IMR-90 (cell line): ENCODE data around the gene KIAA0825. TPM values are rescaled to one million over a fixed set of nuclear protein-coding genes. Genes with fewer than 3 reads are reported as not detected.

ENCODE experiments used
- ATAC-seq: fragments of 200-7000 bp; cut with Tn5 transposase; 2 replicates; pipeline ENCODE4 v1.9.1; 2020; ENCODE audit warnings: low read depth, mild to moderate bottlenecking, moderate library complexity
- BruUV-seq: library from RNA; stranded (reverse); fragments of 400-500 nt; replicated peaks from 2 replicates; lab custom pipeline; 2021; lab: Mats Ljungman, UMichigan
- CTCF ChIA-PET: fragments of 300-600 bp; formaldehyde crosslinking; extraction: SDS; loops from one replicate; lab custom pipeline; 2021; ENCODE audit warnings: antibody characterized with exemption; lab: Yijun Ruan, JAX
- POLR2A ChIA-PET: fragments of 300-600 bp; sonication (Branson Sonifier 250); formaldehyde crosslinking; loops from one replicate; lab custom pipeline; 2022; ENCODE audit warnings: antibody characterized with exemption; ENCODE audit not compliant: unreplicated experiment; lab: Charles Lee
- DNase-seq: peaks from one replicate; pipeline ENCODE4 v3.0.0; 2013
- H2AFZ ChIP-seq: replicated peaks from 2 replicates; pipeline ENCODE3; 2013; ENCODE audit warnings: low read length, mild to moderate bottlenecking; ENCODE audit not compliant: poor library complexity
- H2AK5ac ChIP-seq: 2 replicates; pipeline ENCODE4 v1.6.1; 2013; ENCODE audit warnings: low read depth, low read length, inconsistent platforms
- H2AK9ac ChIP-seq: replicated peaks from 2 replicates; pipeline ENCODE3; 2013; ENCODE audit warnings: mild to moderate bottlenecking, low read depth, low read length, moderate library complexity; ENCODE audit not compliant: poor library complexity
- H2BK120ac ChIP-seq: 2 replicates; pipeline ENCODE4 v1.6.1; 2013; ENCODE audit warnings: low read depth, low read length, inconsistent platforms
- H2BK15ac ChIP-seq: 3 replicates; pipeline ENCODE4 v1.6.1; 2013; ENCODE audit warnings: low read depth, low read length, inconsistent platforms
- H2BK20ac ChIP-seq: 2 replicates; pipeline ENCODE4 v1.6.1; 2013; ENCODE audit warnings: low read depth, mild to moderate bottlenecking, inconsistent platforms, low read length, moderate library complexity
- H2BK5ac ChIP-seq: 2 replicates; pipeline ENCODE4 v1.6.1; 2013; ENCODE audit warnings: mild to moderate bottlenecking, low read depth, low read length, inconsistent platforms; ENCODE audit not compliant: poor library complexity, severe bottlenecking
- H3K14ac ChIP-seq: replicated peaks from 2 replicates; pipeline ENCODE4 v1.6.1; 2013; ENCODE audit warnings: low read depth, low read length, inconsistent platforms
- H3K18ac ChIP-seq: 2 replicates; pipeline ENCODE4 v1.6.1; 2013; ENCODE audit warnings: low read depth, low read length, control low read depth
- H3K23ac ChIP-seq: 2 replicates; pipeline ENCODE4 v1.6.1; 2013; ENCODE audit warnings: low read depth, low read length, inconsistent platforms
- H3K27ac ChIP-seq: 2 replicates; pipeline ENCODE4 v1.5.1; 2013; ENCODE audit warnings: mild to moderate bottlenecking, control low read depth, low read length; ENCODE audit not compliant: insufficient read depth
- H3K27me3 ChIP-seq: 2 replicates; pipeline ENCODE4 v1.6.1; 2013; ENCODE audit warnings: low read length; ENCODE audit not compliant: control insufficient read depth, insufficient read depth
- H3K36me3 ChIP-seq: 2 replicates; pipeline ENCODE4 v1.6.1; 2013; ENCODE audit warnings: low read length, mixed read lengths; ENCODE audit not compliant: control insufficient read depth, insufficient read depth
- H3K4ac ChIP-seq: 2 replicates; pipeline ENCODE4 v1.6.1; 2013; ENCODE audit warnings: low read depth, low read length, inconsistent platforms
- H3K4me1 ChIP-seq: 2 replicates; pipeline ENCODE4 v1.6.1; 2013; ENCODE audit warnings: low read length, mixed read lengths; ENCODE audit not compliant: control insufficient read depth, insufficient read depth
- H3K4me2 ChIP-seq: 2 replicates; pipeline ENCODE4 v1.6.1; 2013; ENCODE audit warnings: low read depth, mild to moderate bottlenecking, control low read depth, low read length, moderate library complexity
- H3K4me3 ChIP-seq: 2 replicates; pipeline ENCODE4 v1.5.1; 2013; ENCODE audit warnings: low read depth, mild to moderate bottlenecking, control low read depth, low read length, moderate library complexity; ENCODE audit not compliant: insufficient read depth
- H3K56ac ChIP-seq: 2 replicates; pipeline ENCODE4 v1.6.1; 2013; ENCODE audit warnings: low read length, inconsistent platforms; ENCODE audit not compliant: insufficient read depth; ENCODE audit errors: extremely low read depth
- H3K79me1 ChIP-seq, 2 experiments: 2 replicates each; pipeline ENCODE4 v1.6.1; 2013; ENCODE audit warnings: low read length in 2 of 2, inconsistent platforms in 1 of 2, low read depth in 1 of 2
- H3K9ac ChIP-seq: 2 replicates; pipeline ENCODE4 v1.6.1; 2013; ENCODE audit warnings: low read depth, low read length, control low read depth
- H3K9me1 ChIP-seq: 2 replicates; pipeline ENCODE4 v1.6.1; 2013; ENCODE audit warnings: low read length, inconsistent platforms; ENCODE audit not compliant: insufficient read depth
- H3K9me3 ChIP-seq: 2 replicates; pipeline ENCODE4 v1.6.1; 2013; ENCODE audit warnings: low read length; ENCODE audit not compliant: control insufficient read depth, insufficient read depth
- H4K20me1 ChIP-seq: 2 replicates; pipeline ENCODE4 v1.6.1; 2013; ENCODE audit warnings: low read length, inconsistent platforms; ENCODE audit not compliant: insufficient read depth
- H4K5ac ChIP-seq: 2 replicates; pipeline ENCODE4 v1.6.1; 2013; ENCODE audit warnings: mild to moderate bottlenecking, low read depth, low read length, control low read depth
- H4K8ac ChIP-seq, 2 experiments: 2 replicates each; pipeline ENCODE4 v1.6.1; 2013; ENCODE audit warnings: low read depth in 2 of 2, low read length in 2 of 2, control low read depth in 1 of 2, inconsistent platforms in 1 of 2
- H4K91ac ChIP-seq: 2 replicates; pipeline ENCODE4 v1.6.1; 2013; ENCODE audit warnings: low read depth, low read length, inconsistent platforms; ENCODE audit not compliant: insufficient read depth
- BHLHE40 ChIP-seq: fragments of 150-350 bp; IDR thresholded peaks from 2 replicates; pipeline ENCODE4 v1.6.1; 2016; ENCODE audit warnings: mild to moderate bottlenecking, low read depth, low read length
- CHD1 ChIP-seq: IDR thresholded peaks from 2 replicates; pipeline ENCODE4 v1.6.1; 2012; ENCODE audit warnings: low read depth, low read length, improper control_type of control experiment
- FOS ChIP-seq: fragments of 150-350 bp; IDR thresholded peaks from 2 replicates; pipeline ENCODE4 v1.6.1; 2016; ENCODE audit warnings: low read depth, low read length
- MAFK ChIP-seq: IDR thresholded peaks from 2 replicates; pipeline ENCODE4 v1.6.1; 2012; ENCODE audit warnings: low read depth, low read length, improper control_type of control experiment
- MAZ ChIP-seq: IDR thresholded peaks from 2 replicates; pipeline ENCODE4 v1.6.1; 2012; ENCODE audit warnings: low read depth, mild to moderate bottlenecking, low read length, improper control_type of control experiment, moderate library complexity, borderline replicate concordance
- NFE2L2 ChIP-seq: fragments of 150-350 bp; IDR thresholded peaks from 2 replicates; pipeline ENCODE4 v1.6.1; 2016; ENCODE audit warnings: low read depth, mild to moderate bottlenecking, low read length
- RAD21 ChIP-seq: IDR thresholded peaks from 2 replicates; pipeline ENCODE4 v1.6.1; 2012; ENCODE audit warnings: low read length, improper control_type of control experiment
- RCOR1 ChIP-seq: IDR thresholded peaks from 2 replicates; pipeline ENCODE4 v1.6.1; 2012; ENCODE audit warnings: mild to moderate bottlenecking, low read length, improper control_type of control experiment; ENCODE audit not compliant: insufficient replicate concordance
- RFX5 ChIP-seq: IDR thresholded peaks from 2 replicates; pipeline ENCODE4 v1.8.0; 2012; ENCODE audit warnings: low read depth, mild to moderate bottlenecking, low read length, moderate library complexity
- WGBS, 2 experiments: methylation state at CpG; one replicate each; pipeline versions ENCODE4 v1.1.5 to v1.1.7; 2013; ENCODE audit warnings: missing lambda C conversion rate in 2 of 2; ENCODE audit not compliant: insufficient read length in 1 of 2; ENCODE audit errors: extremely low coverage in 2 of 2; 5-methylcytosine and 5-hydroxymethylcytosine counted together
- dilution Hi-C: fragments of 300-500 bp; cut with HindIII; formaldehyde crosslinking; loops from one replicate; pipeline ENCODE4 v1.14.3; 2018; ENCODE audit warnings: low sequenced_read_pairs; ENCODE audit not compliant: unreplicated experiment
- in situ Hi-C: fragments of 300-500 bp; cut with MboI; formaldehyde crosslinking; loops from 3 replicates; pipeline ENCODE4 v1.14.3; 2019; ENCODE audit warnings: low sequenced_read_pairs, inconsistent platforms, mixed read lengths
- intact Hi-C: fragments of 100-400 bp; cut with micrococcal nuclease; formaldehyde crosslinking; loops from 2 replicates; pipeline ENCODE4 v1.10.0; 2022
- polyA plus RNA-seq, 3 experiments: library from polyadenylated mRNA; depleted of rRNA; stranded (reverse); fragments of >200 nt; gene quantifications; 2 replicates each; pipeline ENCODE4 v1.2.3, GENCODE V29; 2012; ENCODE audit warnings: low replicate concordance in 1 of 3
- total RNA-seq: library from RNA; depleted of rRNA; stranded (reverse); fragments of >200 nt; gene quantifications from 2 replicates; pipeline ENCODE4 v1.2.3, GENCODE V29; 2012
- TF ChIP-seq, protein P1 (sequence below): fragments of 150-350 bp; IDR thresholded peaks from 2 replicates; pipeline ENCODE4 v1.6.1; 2017; ENCODE audit warnings: mild to moderate bottlenecking, antibody characterized with exemption, low read length, low read depth
- TF ChIP-seq, protein P2 (sequence below): fragments of 150-350 bp; IDR thresholded peaks from 2 replicates; pipeline ENCODE4 v1.6.1; 2016; ENCODE audit warnings: low read depth, mild to moderate bottlenecking, low read length, moderate library complexity, borderline replicate concordance

The KIAA0825 gene
- total and polyA plus RNA-seq, 2 of the 4 experiments (the other 2 are of a cell fraction): 0.46 to 1.8 TPM

DNA sequence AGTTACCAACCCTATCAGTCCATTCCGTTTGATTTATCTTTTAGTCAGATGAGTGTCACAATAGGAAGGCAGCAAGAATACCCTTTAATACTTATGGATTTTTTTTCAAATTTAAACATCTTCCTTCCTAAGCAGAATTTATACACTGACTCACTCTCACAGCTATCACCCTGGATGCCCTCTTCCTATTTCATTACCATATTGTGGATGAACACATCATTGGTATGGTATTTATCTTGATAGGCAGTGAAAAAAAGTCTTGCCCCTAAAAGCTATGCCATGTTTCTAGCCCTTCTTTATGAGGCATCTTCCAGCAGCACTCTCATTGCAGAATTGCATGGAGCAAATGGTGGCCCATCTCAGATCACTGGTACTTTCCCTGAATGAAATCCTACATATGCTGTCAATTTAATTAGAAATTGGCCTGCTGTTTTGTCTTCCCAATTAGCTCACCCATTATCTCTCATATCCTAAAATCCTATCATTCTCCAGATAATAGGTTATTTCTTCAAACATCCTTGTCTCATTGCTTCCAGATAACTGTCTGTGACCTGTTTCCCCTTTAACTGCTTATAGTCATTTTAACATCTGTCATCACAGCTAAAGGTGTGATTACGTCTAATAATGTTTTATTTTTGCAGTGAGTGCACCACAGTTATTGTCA, 443.5 kb downstream of the KIAA0825 start:
- Histone ChIP-seq H3K9ac (no peak overlapping the region), H4K8ac (no peak overlapping the region; a peak in 1 of 4 replicates), H3K14ac (no peak overlapping the region), H3K4me2 (no peak overlapping the region), H2BK20ac (no peak overlapping the region), H3K23ac (no peak overlapping the region), H2AK9ac (no peak overlapping the region), H3K18ac (peak overlapping the region; percentile 64; the same call in 1 of the 2 replicates), H2AFZ (no peak overlapping the region), H3K4me3 (no peak overlapping the region), H3K56ac (no peak overlapping the region), H3K27ac (peak overlapping the region; percentile 37; the same call in 1 of the 2 replicates), H2AK5ac (no peak overlapping the region), H3K9me1 (no peaks in the 10 kb centered on the region; the same call in 1 of the 2 replicates), H2BK15ac (no peak overlapping the region), H4K91ac (no peak overlapping the region), H4K5ac (no peak overlapping the region), H3K36me3 (no peaks in the 10 kb centered on the region), H3K79me1 (no peaks in the 10 kb centered on the region), H3K27me3 (no peaks in the 10 kb centered on the region), H2BK5ac (peak overlapping the region; percentile 83), H2BK120ac (no peak overlapping the region), H3K9me3 (no peaks in the 10 kb centered on the region), H3K4ac (no peak overlapping the region), H4K20me1 (no peaks in the 10 kb centered on the region), H3K4me1 (peaks cover 3% of the 10 kb centered on the region; the same call in 1 of the 2 replicates)
- in situ Hi-C loops (no loop called here), intact Hi-C loops (loop anchor here (10.0 kb wide), 2 partner anchors 440 to 520 kb away; partner anchors contain the start of genes KIAA0825 and SLF1), dilution Hi-C loops (no loop called here)
- CTCF ChIA-PET: interaction anchor here (0.6 to 1.1 kb wide), 3 partner anchors 14 to 18 kb away, joined by 3 to 5 read pairs (median 3); no protein-coding TSS in a partner anchor
- DNase-seq (peak; percentile 69), ATAC-seq (peak; percentile 79)
- POLR2A ChIA-PET: no interaction called here
- TF ChIP-seq RCOR1: no peak
- TF ChIP-seq NFE2L2: no peak
- TF ChIP-seq MAZ: no peak
- TF ChIP-seq RFX5: no peak
- TF ChIP-seq, protein P1, sequence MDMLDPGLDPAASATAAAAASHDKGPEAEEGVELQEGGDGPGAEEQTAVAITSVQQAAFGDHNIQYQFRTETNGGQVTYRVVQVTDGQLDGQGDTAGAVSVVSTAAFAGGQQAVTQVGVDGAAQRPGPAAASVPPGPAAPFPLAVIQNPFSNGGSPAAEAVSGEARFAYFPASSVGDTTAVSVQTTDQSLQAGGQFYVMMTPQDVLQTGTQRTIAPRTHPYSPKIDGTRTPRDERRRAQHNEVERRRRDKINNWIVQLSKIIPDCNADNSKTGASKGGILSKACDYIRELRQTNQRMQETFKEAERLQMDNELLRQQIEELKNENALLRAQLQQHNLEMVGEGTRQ: no peak
- TF ChIP-seq RAD21: no peak
- TF ChIP-seq, protein P2, sequence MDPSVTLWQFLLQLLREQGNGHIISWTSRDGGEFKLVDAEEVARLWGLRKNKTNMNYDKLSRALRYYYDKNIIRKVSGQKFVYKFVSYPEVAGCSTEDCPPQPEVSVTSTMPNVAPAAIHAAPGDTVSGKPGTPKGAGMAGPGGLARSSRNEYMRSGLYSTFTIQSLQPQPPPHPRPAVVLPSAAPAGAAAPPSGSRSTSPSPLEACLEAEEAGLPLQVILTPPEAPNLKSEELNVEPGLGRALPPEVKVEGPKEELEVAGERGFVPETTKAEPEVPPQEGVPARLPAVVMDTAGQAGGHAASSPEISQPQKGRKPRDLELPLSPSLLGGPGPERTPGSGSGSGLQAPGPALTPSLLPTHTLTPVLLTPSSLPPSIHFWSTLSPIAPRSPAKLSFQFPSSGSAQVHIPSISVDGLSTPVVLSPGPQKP: no peak
- no peak for TF ChIP-seq CHD1
- TF ChIP-seq BHLHE40: no peak
- TF ChIP-seq FOS: no peak
- no peak for TF ChIP-seq MAFK
- WGBS, 2 experiments: no CpG with 5 or more reads among the region's 2 CpGs
- BruUV-seq: no TSS peak
